Ovary (tissue), 9 donors: ENCODE data around the gene ANKRD1. TPM values are rescaled to one million over a fixed set of nuclear protein-coding genes. Genes with fewer than 3 reads are reported as not detected.

Source experiments
- DNase-seq, 5 donors: peaks; one replicate each; pipeline ENCODE4 v3.0.0-alpha.2; 2019 to 2020
- H3K27ac ChIP-seq, 2 donors: fragments of 200-600 bp; one replicate each; pipeline versions ENCODE4 v1.5.1 to v1.8.0; 2019 to 2022
- H3K27me3 ChIP-seq: fragments of 200-600 bp; one replicate; pipeline ENCODE4 v1.8.0; 2022
- H3K36me3 ChIP-seq: fragments of 200-600 bp; sonication (generic); one replicate; pipeline ENCODE4 v1.5.1; 2019
- H3K4me1 ChIP-seq: one replicate; pipeline ENCODE4 v1.8.1; 2013; ENCODE audit warnings: mild to moderate bottlenecking, moderate library complexity; ENCODE audit not compliant: insufficient read depth
- H3K4me3 ChIP-seq: fragments of 200-600 bp; sonication (generic); one replicate; pipeline ENCODE4 v1.5.1; 2017
- H3K9me3 ChIP-seq, 2 donors: fragments of 200-600 bp in 1 of 2; sonication (generic) in 1 of 2; one replicate each; pipeline versions ENCODE4 v1.5.1 to v1.8.1; 2013 to 2019; ENCODE audit warnings: mild to moderate bottlenecking in 1 of 2, moderate library complexity in 1 of 2
- EP300 ChIP-seq: sonication (generic); formaldehyde crosslinking; IDR thresholded peaks from one replicate; pipeline ENCODE4 v1.6.1; 2017; ENCODE audit warnings: antibody characterized with exemption
- POLR2A ChIP-seq: fragments of 450-650 bp; IDR thresholded peaks from one replicate; pipeline ENCODE4 v1.6.1; 2017; ENCODE audit warnings: antibody characterized with exemption, mild to moderate bottlenecking, moderate library complexity
- WGBS, 3 donors: extraction: QIAGEN DNeasy Blood & Tissue Kit in 1 of 3; methylation state at CpG; one replicate each; pipeline versions ENCODE4 v1.1.5 to v1.1.7; 2013 to 2017; 5-methylcytosine and 5-hydroxymethylcytosine counted together
- intact Hi-C, 4 donors: fragments of 100-400 bp; cut with DNase I; formaldehyde crosslinking; loops; one replicate each; pipeline versions ENCODE4 v1.11.0 to v1.15.1; 2022 to 2023
- polyA plus RNA-seq, 2 donors: library from polyadenylated mRNA; stranded (reverse); fragments of 200-250 nt in 1 of 2; fragments of 350-450 nt in 1 of 2; fragmentation: Illumina TruSeq in 1 of 2; extraction: RNeasy Lipid Tissue Mini Kit (QIAGEN cat#74804) in 1 of 2; gene quantifications; one replicate each; pipeline ENCODE4 v1.2.3, GENCODE V29; 2013 to 2014
- total RNA-seq, 7 donors: library from RNA; depleted of rRNA in 2 of 7; stranded (reverse); fragments of >200 nt in 2 of 7; fragmentation: NEBNext Ultra II Directional in 3 of 7; extraction: Animal tissue kit (Norgen Biotek cat#: 25700) in 3 of 7; gene quantifications; one replicate each; pipeline versions ENCODE4 v1.1.0 to v1.2.4, GENCODE V29; 2016 to 2023
- TF ChIP-seq, protein P1 (sequence below), 3 donors: fragments of 450-650 bp in 2 of 3; fragments of 200-600 bp in 1 of 3; IDR thresholded peaks; one replicate each; pipeline versions ENCODE4 v1.5.1 to v1.8.0; 2016 to 2022; ENCODE audit warnings: antibody characterized with exemption in 3 of 3, mild to moderate bottlenecking in 1 of 3
- donor health status: DM: no; HTN: no; CAD: no; lungs with moderate emphysema.
- donor health status: DM: no; HTN: no; CAD: no.
- donor health status: Bipolar disorder and iron deficiency.
- donor health status: DM: yes; HTN: yes; CAD: no.
- donor health status: DM: no; HTN: no; CAD: no.
- donor health status: DM: yes; HTN: yes; CAD: no.

The ANKRD1 gene
- total and polyA plus RNA-seq, 9 donors = 0.27 to 0.84 (median 0.36) TPM; not detected in 4

DNA sequence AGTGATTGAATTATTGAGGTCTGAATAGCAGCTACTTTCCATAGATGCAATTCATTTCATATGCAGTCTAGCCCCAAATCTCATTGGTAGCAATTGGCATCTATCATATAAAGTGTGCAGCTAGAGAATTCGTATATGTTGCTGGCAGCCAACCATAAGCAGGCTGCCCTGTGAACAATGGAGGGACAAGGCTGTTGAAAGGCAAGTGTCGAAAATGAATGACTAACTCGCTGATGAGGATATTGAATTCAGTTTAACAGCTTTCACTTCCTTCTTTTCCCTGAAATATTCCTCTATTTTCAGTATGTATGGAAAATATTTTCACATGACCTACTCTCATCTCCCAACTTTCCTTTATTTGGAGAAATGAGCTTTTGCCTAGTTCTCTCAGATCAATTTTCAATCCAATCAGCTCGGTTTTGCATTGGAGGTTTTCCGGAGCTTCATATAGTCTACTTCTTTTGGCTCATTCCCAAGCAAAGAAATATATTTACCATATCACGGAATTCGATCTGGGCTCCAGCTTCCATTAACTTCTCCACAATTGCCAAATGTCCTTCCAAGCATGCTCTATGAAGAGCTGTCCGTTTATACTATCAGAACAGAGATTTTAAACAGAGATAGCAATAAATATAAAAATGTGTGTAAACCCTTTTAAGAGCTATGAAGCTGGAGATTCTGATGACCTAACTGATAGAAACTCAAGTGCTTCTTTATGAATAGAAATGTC, 3.5 kb downstream of the ANKRD1 start:
- H3K27me3 ChIP-seq = no peaks in the 10 kb centered on the region
- no peak overlapping the region for H3K4me3 ChIP-seq
- no peak for DNase-seq
- 80 to 89% (median 82%) methylated on average over 8 of the region's 8 CpGs for WGBS, 3 donors
- TF ChIP-seq EP300 = no peak
- TF ChIP-seq, protein P1, sequence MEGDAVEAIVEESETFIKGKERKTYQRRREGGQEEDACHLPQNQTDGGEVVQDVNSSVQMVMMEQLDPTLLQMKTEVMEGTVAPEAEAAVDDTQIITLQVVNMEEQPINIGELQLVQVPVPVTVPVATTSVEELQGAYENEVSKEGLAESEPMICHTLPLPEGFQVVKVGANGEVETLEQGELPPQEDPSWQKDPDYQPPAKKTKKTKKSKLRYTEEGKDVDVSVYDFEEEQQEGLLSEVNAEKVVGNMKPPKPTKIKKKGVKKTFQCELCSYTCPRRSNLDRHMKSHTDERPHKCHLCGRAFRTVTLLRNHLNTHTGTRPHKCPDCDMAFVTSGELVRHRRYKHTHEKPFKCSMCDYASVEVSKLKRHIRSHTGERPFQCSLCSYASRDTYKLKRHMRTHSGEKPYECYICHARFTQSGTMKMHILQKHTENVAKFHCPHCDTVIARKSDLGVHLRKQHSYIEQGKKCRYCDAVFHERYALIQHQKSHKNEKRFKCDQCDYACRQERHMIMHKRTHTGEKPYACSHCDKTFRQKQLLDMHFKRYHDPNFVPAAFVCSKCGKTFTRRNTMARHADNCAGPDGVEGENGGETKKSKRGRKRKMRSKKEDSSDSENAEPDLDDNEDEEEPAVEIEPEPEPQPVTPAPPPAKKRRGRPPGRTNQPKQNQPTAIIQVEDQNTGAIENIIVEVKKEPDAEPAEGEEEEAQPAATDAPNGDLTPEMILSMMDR (IDR thresholded peaks at IDR 0.05) = no peak
- no peak for TF ChIP-seq POLR2A
- intact Hi-C loops = loop anchor here in 2 of 4 donors (5.0 to 10.0 kb wide), 3 partner anchors 87 to 337 kb away; no protein-coding TSS in a partner anchor
- H3K4me1 ChIP-seq = peaks cover 1% of the 10 kb centered on the region
- no peaks in the 10 kb centered on the region for H3K9me3 ChIP-seq
- H3K27ac ChIP-seq = no peak overlapping the region
- H3K36me3 ChIP-seq = no peaks in the 10 kb centered on the region

DNA sequence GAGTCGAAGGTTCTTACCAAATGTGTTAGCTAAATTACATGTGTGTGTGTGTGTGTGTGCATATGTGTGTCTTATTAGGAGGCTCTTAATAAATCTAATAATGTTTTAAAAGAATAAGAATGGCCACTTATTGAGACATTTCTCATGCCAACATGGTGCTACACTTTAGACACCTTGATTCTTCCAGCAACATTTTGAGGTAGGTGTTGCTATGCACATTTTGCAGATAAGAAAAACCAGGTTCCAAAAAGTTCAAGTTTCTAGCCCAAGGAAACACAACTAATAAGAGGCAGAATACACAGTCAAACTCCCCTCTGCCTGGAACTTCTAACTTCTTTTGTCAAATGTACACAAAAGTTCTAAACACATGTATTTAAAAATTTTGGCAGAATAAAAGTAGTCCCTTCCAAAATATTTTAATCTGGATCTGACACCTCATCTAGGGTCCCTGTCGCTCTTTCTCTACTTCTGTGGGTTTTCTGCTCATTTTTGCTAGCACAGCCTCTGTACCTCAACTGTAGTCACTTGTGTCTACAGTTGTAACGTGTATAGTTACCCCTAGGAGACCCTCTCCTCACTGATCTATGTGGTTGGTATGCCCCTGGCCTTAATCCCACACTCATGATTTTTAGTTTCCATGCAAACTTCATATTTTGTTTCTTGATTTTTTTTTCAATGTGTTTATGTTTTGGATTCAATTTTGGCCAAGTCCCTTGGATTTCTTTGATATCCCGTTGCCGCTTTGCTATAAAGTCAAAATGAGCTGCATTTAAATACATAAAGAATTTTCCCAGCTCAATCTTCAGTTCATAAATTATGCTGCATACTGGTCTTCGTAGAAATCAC, 4.3 kb downstream of the ANKRD1 start:
- Histone ChIP-seq H3K4me1 (peaks cover 1% of the 10 kb centered on the region), H3K36me3 (no peaks in the 10 kb centered on the region), H3K27me3 (no peaks in the 10 kb centered on the region), H3K9me3 (no peaks in the 10 kb centered on the region), H3K4me3 (no peak overlapping the region), H3K27ac (no peak overlapping the region)
- intact Hi-C loops = loop anchor here in 2 of 4 donors (5.0 to 10.0 kb wide), 3 partner anchors 88 to 338 kb away; no protein-coding TSS in a partner anchor
- DNase-seq = no peak
- TF ChIP-seq, protein P1 (IDR thresholded peaks at IDR 0.05) = no peak
- TF ChIP-seq POLR2A (no peak), EP300 (no peak)
- WGBS, 3 donors = 73 to 86% (median 83%) methylated on average over 6 of the region's 6 CpGs

GRCh38 chr10:90915766-90916075, 5.2 kb downstream of the ANKRD1 start:
- intact Hi-C loops = loop anchor here in 2 of 4 donors (5.0 to 10.0 kb wide), 3 partner anchors 89 to 339 kb away; no protein-coding TSS in a partner anchor
- no peak for TF ChIP-seq EP300
- TF ChIP-seq, protein P1 (IDR thresholded peaks at IDR 0.05) = no peak
- TF ChIP-seq POLR2A = no peak
- Histone ChIP-seq H3K4me1 (no peaks in the 10 kb centered on the region), H3K36me3 (no peaks in the 10 kb centered on the region), H3K27me3 (no peaks in the 10 kb centered on the region), H3K4me3 (no peak overlapping the region), H3K27ac (no peak overlapping the region), H3K9me3 (no peaks in the 10 kb centered on the region)
- WGBS, 3 donors = 57 to 70% (median 62%) methylated on average over 11 of the region's 11 CpGs
- no peak for DNase-seq

GRCh38 chr10:90914992-90915765, 5.7 kb downstream of the ANKRD1 start:
- intact Hi-C loops = loop anchor here in 3 of 4 donors (5.0 to 10.0 kb wide), 4 partner anchors 90 to 340 kb away; no protein-coding TSS in a partner anchor
- 69 to 79% (median 74%) methylated on average over 10 of the region's 10 CpGs for WGBS, 3 donors

More at GRCh38 chr10:90914992-90915765, 5.7 kb downstream of the ANKRD1 start:
- TF ChIP-seq EP300 = no peak
- TF ChIP-seq, protein P1 (IDR thresholded peaks at IDR 0.05) = no peak
- no peak for TF ChIP-seq POLR2A
- Histone ChIP-seq H3K27me3 (no peaks in the 10 kb centered on the region), H3K9me3 (no peaks in the 10 kb centered on the region), H3K36me3 (no peaks in the 10 kb centered on the region), H3K4me1 (no peaks in the 10 kb centered on the region), H3K4me3 (no peak overlapping the region), H3K27ac (no peak overlapping the region)
- DNase-seq = no peak
